ENCODE results near the gene ATP6V1A. TPM values are rescaled to one million over a fixed set of nuclear protein-coding genes. Genes with fewer than 3 reads are reported as not detected.

Gene ATP6V1A
- total RNA-seq, 1 experiment from 2014 or later = 89.6 TPM

DNA sequence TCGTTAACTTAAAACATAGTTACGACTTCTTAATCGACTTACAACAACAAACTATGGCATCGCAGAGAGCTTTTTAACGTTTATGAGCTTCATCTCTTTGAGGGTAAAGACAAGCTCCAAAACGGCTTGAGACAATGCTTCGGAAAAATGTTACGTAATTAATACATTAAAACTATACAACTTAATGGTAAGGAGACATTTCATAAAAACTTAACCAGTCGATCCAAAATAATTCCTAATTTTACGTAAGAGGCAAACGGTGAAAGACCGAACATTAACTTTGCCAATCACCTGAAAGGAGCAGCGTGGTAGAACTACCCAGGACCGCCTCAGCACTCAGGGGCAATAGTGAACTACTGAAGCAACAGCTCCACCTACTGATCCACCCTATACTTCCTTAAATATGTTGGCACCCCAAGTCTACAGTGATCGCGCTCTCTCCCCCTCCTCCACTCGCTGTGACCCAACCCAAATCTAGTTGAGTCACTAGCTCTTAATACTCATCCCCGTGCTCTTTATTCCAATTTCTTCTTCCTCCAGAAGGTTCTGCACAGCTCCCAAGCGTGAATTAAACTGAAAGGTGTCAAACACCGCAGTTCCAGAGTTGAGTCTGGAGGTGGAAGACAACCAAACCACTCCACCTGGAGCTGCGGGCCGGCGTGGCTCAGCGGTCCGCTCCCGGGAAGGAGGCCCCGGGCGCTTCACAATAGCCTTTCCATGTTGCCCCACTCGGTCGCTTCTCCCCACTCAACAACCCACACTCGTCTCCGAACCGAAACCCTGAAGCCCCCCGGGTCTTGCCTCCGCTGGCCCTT is 1.7 kb upstream of the ATP6V1A start:
- BruUV-seq (replicated peaks) = TSS peak; percentile 59
- intact Hi-C loops (cut with micrococcal nuclease; ENCODE audit: unreplicated experiment) = loop anchor here (10.0 kb wide), 1 partner anchor 250 kb away; no protein-coding TSS in a partner anchor
- DNase-seq (ENCODE audit: low read depth, low spot score) (peak; percentile 84), ATAC-seq (peak; percentile 74)
- Histone ChIP-seq H3K4me3 (ENCODE audit: low read depth in 2 of 2, low read length in 2 of 2) (peak overlapping the region; percentile 97 to 99), H3K4me1 (ENCODE audit: control insufficient read depth, insufficient read depth, low read length) (peaks cover 52% of the 10 kb centered on the region), H3K9me3 (ENCODE audit: control insufficient read depth, insufficient read depth, low read depth, low read length) (no peaks in the 10 kb centered on the region), H3K27ac (ENCODE audit: low read length) (peak overlapping the region; percentile 100), H3K27me3 (ENCODE audit: control insufficient read depth, insufficient read depth, low read length) (no peaks in the 10 kb centered on the region), H3K36me3 (ENCODE audit: control insufficient read depth, insufficient read depth, low read length) (no peaks in the 10 kb centered on the region; the same call in 1 of the 2 replicates)
- TF ChIP-seq, protein P1, sequence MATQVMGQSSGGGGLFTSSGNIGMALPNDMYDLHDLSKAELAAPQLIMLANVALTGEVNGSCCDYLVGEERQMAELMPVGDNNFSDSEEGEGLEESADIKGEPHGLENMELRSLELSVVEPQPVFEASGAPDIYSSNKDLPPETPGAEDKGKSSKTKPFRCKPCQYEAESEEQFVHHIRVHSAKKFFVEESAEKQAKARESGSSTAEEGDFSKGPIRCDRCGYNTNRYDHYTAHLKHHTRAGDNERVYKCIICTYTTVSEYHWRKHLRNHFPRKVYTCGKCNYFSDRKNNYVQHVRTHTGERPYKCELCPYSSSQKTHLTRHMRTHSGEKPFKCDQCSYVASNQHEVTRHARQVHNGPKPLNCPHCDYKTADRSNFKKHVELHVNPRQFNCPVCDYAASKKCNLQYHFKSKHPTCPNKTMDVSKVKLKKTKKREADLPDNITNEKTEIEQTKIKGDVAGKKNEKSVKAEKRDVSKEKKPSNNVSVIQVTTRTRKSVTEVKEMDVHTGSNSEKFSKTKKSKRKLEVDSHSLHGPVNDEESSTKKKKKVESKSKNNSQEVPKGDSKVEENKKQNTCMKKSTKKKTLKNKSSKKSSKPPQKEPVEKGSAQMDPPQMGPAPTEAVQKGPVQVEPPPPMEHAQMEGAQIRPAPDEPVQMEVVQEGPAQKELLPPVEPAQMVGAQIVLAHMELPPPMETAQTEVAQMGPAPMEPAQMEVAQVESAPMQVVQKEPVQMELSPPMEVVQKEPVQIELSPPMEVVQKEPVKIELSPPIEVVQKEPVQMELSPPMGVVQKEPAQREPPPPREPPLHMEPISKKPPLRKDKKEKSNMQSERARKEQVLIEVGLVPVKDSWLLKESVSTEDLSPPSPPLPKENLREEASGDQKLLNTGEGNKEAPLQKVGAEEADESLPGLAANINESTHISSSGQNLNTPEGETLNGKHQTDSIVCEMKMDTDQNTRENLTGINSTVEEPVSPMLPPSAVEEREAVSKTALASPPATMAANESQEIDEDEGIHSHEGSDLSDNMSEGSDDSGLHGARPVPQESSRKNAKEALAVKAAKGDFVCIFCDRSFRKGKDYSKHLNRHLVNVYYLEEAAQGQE (IDR thresholded peaks at IDR 0.05; ENCODE audit: insufficient read depth in 1 of 2, low read depth in 2 of 2, low read length in 1 of 2) = no peak
- peak; percentile 78; the same call in 1 of the 2 replicates for TF ChIP-seq SIN3A (IDR thresholded peaks at IDR 0.05; ENCODE audit: borderline replicate concordance, insufficient read depth, low read depth, low read length)
- peak; percentile 60; the same call in 1 of the 2 replicates for TF ChIP-seq POLR2AphosphoS5 (IDR thresholded peaks at IDR 0.05; ENCODE audit: low read depth, low read length)
- TF ChIP-seq TCF7L2 (IDR thresholded peaks at IDR 0.05; ENCODE audit: low read depth, low read length) = no peak
- TF ChIP-seq, protein P2, sequence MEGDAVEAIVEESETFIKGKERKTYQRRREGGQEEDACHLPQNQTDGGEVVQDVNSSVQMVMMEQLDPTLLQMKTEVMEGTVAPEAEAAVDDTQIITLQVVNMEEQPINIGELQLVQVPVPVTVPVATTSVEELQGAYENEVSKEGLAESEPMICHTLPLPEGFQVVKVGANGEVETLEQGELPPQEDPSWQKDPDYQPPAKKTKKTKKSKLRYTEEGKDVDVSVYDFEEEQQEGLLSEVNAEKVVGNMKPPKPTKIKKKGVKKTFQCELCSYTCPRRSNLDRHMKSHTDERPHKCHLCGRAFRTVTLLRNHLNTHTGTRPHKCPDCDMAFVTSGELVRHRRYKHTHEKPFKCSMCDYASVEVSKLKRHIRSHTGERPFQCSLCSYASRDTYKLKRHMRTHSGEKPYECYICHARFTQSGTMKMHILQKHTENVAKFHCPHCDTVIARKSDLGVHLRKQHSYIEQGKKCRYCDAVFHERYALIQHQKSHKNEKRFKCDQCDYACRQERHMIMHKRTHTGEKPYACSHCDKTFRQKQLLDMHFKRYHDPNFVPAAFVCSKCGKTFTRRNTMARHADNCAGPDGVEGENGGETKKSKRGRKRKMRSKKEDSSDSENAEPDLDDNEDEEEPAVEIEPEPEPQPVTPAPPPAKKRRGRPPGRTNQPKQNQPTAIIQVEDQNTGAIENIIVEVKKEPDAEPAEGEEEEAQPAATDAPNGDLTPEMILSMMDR (IDR thresholded peaks at IDR 0.05) = peak; percentile 88
- ChIA-PET POLR2A (no interaction called here), CTCF (interaction anchor here (0.5 to 1.8 kb wide), 6 partner anchors 9 to 99 kb away, joined by 3 to 11 read pairs (median 4); partner anchors contain the start of gene USF3)
- in situ Hi-C loops (cut with HindIII; ENCODE audit: low pct_unique_long_range_greater_than_20kb, low sequenced_read_pairs) = no loop called here

DNA sequence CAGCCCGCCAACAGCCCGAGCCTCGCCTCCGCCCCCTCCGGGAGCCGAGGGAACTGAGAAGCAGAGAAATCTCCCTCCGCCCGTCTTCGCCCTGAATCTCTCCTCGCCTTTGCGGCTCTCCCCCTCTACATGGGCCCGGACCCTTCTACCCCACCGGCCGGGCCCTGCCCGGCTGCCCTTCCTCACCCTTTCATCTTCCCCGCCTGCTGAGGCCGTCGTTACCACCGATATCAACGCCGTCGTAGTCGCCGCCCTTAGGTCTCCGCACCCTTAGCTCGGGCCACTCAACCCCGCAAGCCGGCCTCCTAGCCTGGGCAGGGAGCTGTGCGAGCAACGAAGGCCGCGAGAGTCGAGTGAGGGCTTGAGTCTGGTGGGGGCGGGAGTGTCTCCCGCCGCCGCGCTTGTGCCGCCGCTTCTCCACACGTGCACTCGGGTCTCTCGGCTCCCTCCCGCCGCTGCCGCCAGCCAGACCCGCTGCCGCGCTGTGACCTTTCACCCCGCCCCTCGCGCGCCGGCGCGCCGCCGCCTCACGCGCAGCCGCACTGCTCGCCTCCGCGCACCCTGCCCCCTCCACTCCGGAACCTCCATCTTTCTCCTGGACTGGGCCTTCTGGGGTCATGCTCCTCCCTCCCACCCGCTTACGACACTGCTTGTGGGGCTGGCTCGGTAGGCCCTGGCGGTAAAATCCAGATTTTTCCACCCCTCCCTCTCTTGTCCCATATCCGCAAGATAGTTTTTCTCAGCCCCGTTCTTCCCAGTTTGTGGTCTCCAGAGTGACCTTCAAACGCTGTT is 883 bp upstream of the ATP6V1A start, which contains the start of gene NAA50:
Gene NAA50 (minus strand): TSS at position 494 of the 792 bp plus-strand sequence. CDS start 300 bp downstream, at position 194.
- Histone ChIP-seq H3K4me1 (ENCODE audit: control insufficient read depth, insufficient read depth, low read length) (peaks cover 49% of the 10 kb centered on the region), H3K27ac (ENCODE audit: low read length) (peak within 1 kb of the TSS; percentile 100), H3K36me3 (ENCODE audit: control insufficient read depth, insufficient read depth, low read length) (no peaks in the 10 kb centered on the region; the same call in 1 of the 2 replicates), H3K4me3 (ENCODE audit: low read depth in 2 of 2, low read length in 2 of 2) (peak within 1 kb of the TSS; percentile 97 to 99), H3K27me3 (ENCODE audit: control insufficient read depth, insufficient read depth, low read length) (no peaks in the 10 kb centered on the region), H3K9me3 (ENCODE audit: control insufficient read depth, insufficient read depth, low read depth, low read length) (no peaks in the 10 kb centered on the region)
- peak; percentile 90 for ATAC-seq
- ChIA-PET CTCF (interaction anchor here (0.6 to 1.8 kb wide), 4 partner anchors 10 to 412 kb away, joined by 4 to 14 read pairs (median 8); partner anchors contain the start of gene USF3), POLR2A (interaction anchor here (0.6 to 0.9 kb wide), 2 partner anchors 11 to 15 kb away, joined by 4 to 9 read pairs; no protein-coding TSS in a partner anchor)
- no peak for DNase-seq (ENCODE audit: low read depth, low spot score)
- TF ChIP-seq, protein P1 (IDR thresholded peaks at IDR 0.05; ENCODE audit: insufficient read depth in 1 of 2, low read depth in 2 of 2, low read length in 1 of 2) = no peak
- peak; percentile 91 for TF ChIP-seq TCF7L2 (IDR thresholded peaks at IDR 0.05; ENCODE audit: low read depth, low read length)
- TF ChIP-seq, protein P2 (IDR thresholded peaks at IDR 0.05) = no peak
- peak; percentile 88 for TF ChIP-seq POLR2AphosphoS5 (IDR thresholded peaks at IDR 0.05; ENCODE audit: low read depth, low read length)
- TF ChIP-seq SIN3A (IDR thresholded peaks at IDR 0.05; ENCODE audit: borderline replicate concordance, insufficient read depth, low read depth, low read length) = peak; percentile 68; the same call in 1 of the 2 replicates
- in situ Hi-C loops (cut with HindIII; ENCODE audit: low pct_unique_long_range_greater_than_20kb, low sequenced_read_pairs) = no loop called here
- intact Hi-C loops (cut with micrococcal nuclease; ENCODE audit: unreplicated experiment) = loop anchor here (10.0 kb wide), 1 partner anchor 251 kb away; no protein-coding TSS in a partner anchor
- BruUV-seq (replicated peaks) = no TSS peak
